Mammary epithelial cell (primary cell): ENCODE results near the gene LAMB4.

Source experiments
- CTCF ChIP-seq, 2 donors: IDR thresholded peaks in 1 of 2; conservative IDR thresholded peaks in 1 of 2; 2 replicates each; pipeline ENCODE4 v1.5.1; 2011 to 2012; ENCODE audit warnings: inconsistent platforms in 2 of 2, low read length in 2 of 2, mild to moderate bottlenecking in 2 of 2, control low read depth in 1 of 2, low read depth in 1 of 2; ENCODE audit not compliant: insufficient read depth in 1 of 2; ENCODE audit errors: extremely low read depth in 1 of 2
- EZH2 ChIP-seq: IDR thresholded peaks from 2 replicates; pipeline ENCODE4 v1.6.1; 2012; ENCODE audit warnings: low read length, inconsistent platforms, borderline replicate concordance

GRCh38 chr7:107980171-107980570, 150.0 kb downstream of the LAMB4 start:
- TF ChIP-seq CTCF (conservative IDR thresholded peaks at IDR 0.05 in 1 of 2, IDR thresholded peaks at IDR 0.05 in 1 of 2; ENCODE audit: extremely low read depth in 1 of 2, insufficient read depth in 1 of 2, low read depth in 1 of 2, low read length in 2 of 2), result no peak
- TF ChIP-seq EZH2, result no peak
